Measurements from ENCODE around the gene OPA3.

DNA sequence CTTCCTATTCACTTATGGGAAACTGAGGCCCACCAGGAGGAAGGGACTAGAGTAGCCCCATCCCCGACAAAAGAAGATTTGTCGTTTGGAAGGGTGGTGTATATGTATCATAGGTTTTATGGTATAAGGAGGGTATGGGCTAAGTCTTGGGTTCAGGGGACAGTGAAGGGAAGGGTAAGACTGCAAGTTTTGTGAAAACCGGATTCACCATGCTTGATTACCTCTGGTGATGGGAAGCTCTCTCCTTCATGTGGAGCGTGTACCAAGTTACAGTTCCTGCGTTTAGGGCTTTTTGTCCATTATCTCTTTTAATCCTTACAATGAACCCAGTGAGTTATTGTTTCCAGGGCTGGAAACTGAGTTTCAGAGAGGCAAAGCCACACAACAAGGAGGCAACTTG is 73.5 kb downstream of the OPA3 start:
- TF ChIP-seq POLR2A (IDR thresholded peaks at IDR 0.05) = no peak
- TF ChIP-seq, protein P1, sequence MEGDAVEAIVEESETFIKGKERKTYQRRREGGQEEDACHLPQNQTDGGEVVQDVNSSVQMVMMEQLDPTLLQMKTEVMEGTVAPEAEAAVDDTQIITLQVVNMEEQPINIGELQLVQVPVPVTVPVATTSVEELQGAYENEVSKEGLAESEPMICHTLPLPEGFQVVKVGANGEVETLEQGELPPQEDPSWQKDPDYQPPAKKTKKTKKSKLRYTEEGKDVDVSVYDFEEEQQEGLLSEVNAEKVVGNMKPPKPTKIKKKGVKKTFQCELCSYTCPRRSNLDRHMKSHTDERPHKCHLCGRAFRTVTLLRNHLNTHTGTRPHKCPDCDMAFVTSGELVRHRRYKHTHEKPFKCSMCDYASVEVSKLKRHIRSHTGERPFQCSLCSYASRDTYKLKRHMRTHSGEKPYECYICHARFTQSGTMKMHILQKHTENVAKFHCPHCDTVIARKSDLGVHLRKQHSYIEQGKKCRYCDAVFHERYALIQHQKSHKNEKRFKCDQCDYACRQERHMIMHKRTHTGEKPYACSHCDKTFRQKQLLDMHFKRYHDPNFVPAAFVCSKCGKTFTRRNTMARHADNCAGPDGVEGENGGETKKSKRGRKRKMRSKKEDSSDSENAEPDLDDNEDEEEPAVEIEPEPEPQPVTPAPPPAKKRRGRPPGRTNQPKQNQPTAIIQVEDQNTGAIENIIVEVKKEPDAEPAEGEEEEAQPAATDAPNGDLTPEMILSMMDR (IDR thresholded peaks at IDR 0.05) = no peak
